ENCODE data around the gene NBPF4. TPM values are rescaled to one million over a fixed set of nuclear protein-coding genes. Genes with fewer than 3 reads are reported as not detected.

NBPF4 gene
- total RNA-seq, 4 donors from 2014 or later: not detected

- no peak for ATAC-seq (ENCODE audit: low FRiP score)
- no peak for TF ChIP-seq CTCF (IDR thresholded peaks at IDR 0.05)
- no peak for DNase-seq (ENCODE audit: low spot score)
These were observed 53.8 kb downstream of the NBPF4 start for GRCh38 chr1:108190001-108190634.

GRCh38 chr1:108188801-108189200 is 55.1 kb downstream of the NBPF4 start:
- ATAC-seq (ENCODE audit: low FRiP score) (no peak), DNase-seq (ENCODE audit: low spot score) (no peak)
- TF ChIP-seq CTCF (IDR thresholded peaks at IDR 0.05): no peak

GRCh38 chr1:108182959-108183700 is 60.7 kb downstream of the NBPF4 start:
- DNase-seq (ENCODE audit: low spot score) (no peak), ATAC-seq (ENCODE audit: low FRiP score) (no peak)
- no peak for TF ChIP-seq CTCF (IDR thresholded peaks at IDR 0.05)

- TF ChIP-seq CTCF (IDR thresholded peaks at IDR 0.05): no peak
- ATAC-seq (ENCODE audit: low FRiP score) (no peak), DNase-seq (ENCODE audit: low spot score) (no peak)
These were observed 64.9 kb downstream of the NBPF4 start for GRCh38 chr1:108179018-108179417.

Other genes with a start within 250 kb of the NBPF4 start
- gene SLC25A24, start 43.7 kb downstream of the NBPF4 start, total RNA-seq: 10 to 100 TPM; 25.8 to 46.0 (median 41.6) TPM
- not detected for gene NBPF6, start 206.3 kb upstream of the NBPF4 start, total RNA-seq

All from omental fat pad (tissue), 4 donors.